HepG2 (cell line): Measurements from ENCODE around the gene ABCC2. TPM values are rescaled to one million over a fixed set of nuclear protein-coding genes. Genes with fewer than 3 reads are reported as not detected.

Experiments
- ARID3A ChIP-seq: IDR thresholded peaks from 2 replicates; pipeline ENCODE4 v1.6.1; 2012; ENCODE audit warnings: low read depth, low read length, improper control_type of control experiment
- ARNTL ChIP-seq: sonication (generic); formaldehyde crosslinking; IDR thresholded peaks from 2 replicates; pipeline ENCODE4 v1.4.0; 2020; ENCODE audit warnings: mild to moderate bottlenecking, missing genetic modification reagents
- ATF3 ChIP-seq: sonication (generic); formaldehyde crosslinking; IDR thresholded peaks from 2 replicates; pipeline ENCODE4 v1.4.0; 2020; ENCODE audit warnings: missing genetic modification reagents
- DZIP1 ChIP-seq: sonication (generic); formaldehyde crosslinking; IDR thresholded peaks from 2 replicates; pipeline ENCODE4 v1.5.0; 2020; ENCODE audit warnings: mild to moderate bottlenecking, missing genetic modification reagents
- ESRRA ChIP-seq: sonication (generic); formaldehyde crosslinking; IDR thresholded peaks from 2 replicates; pipeline ENCODE4 v1.5.1; 2020; ENCODE audit warnings: mild to moderate bottlenecking, low read depth, missing genetic modification reagents
- FOXK1 ChIP-seq: sonication (generic); formaldehyde crosslinking; IDR thresholded peaks from 2 replicates; pipeline ENCODE4 v1.4.0; 2020; ENCODE audit warnings: low read depth, missing genetic modification reagents, borderline replicate concordance
- FOXP1 ChIP-seq, 2 experiments: fragments of 450-650 bp in 1 of 2; IDR thresholded peaks; 2 replicates each; pipeline ENCODE4 v1.6.1; 2017 to 2018; ENCODE audit warnings: antibody characterized with exemption in 1 of 2
- JDP2 ChIP-seq: sonication (generic); formaldehyde crosslinking; IDR thresholded peaks from 2 replicates; pipeline ENCODE4 v1.8.1; 2022; ENCODE audit warnings: missing genetic modification reagents, borderline replicate concordance
- MYNN ChIP-seq: sonication (generic); formaldehyde crosslinking; IDR thresholded peaks from 2 replicates; pipeline ENCODE4 v1.4.0; 2020; ENCODE audit warnings: mild to moderate bottlenecking, low read depth, missing genetic modification reagents
- NCOA5 ChIP-seq: sonication (generic); formaldehyde crosslinking; IDR thresholded peaks from 2 replicates; pipeline ENCODE4 v1.4.0; 2020; ENCODE audit warnings: missing genetic modification reagents
- NPAS2 ChIP-seq: sonication (generic); formaldehyde crosslinking; IDR thresholded peaks from 2 replicates; pipeline ENCODE4 v1.8.0; 2022; ENCODE audit warnings: mild to moderate bottlenecking, missing genetic modification reagents, borderline replicate concordance
- PAF1 ChIP-seq: IDR thresholded peaks from 2 replicates; pipeline ENCODE4 v1.6.1; 2016; ENCODE audit warnings: missing genetic modification reagents, missing compliant biosample characterization
- RAD51 ChIP-seq: fragments of 450-650 bp; IDR thresholded peaks from 2 replicates; pipeline ENCODE4 v1.6.1; 2016; ENCODE audit warnings: borderline replicate concordance
- TERF1 ChIP-seq: sonication (generic); formaldehyde crosslinking; IDR thresholded peaks from 2 replicates; pipeline ENCODE4 v1.8.0; 2022; ENCODE audit warnings: mild to moderate bottlenecking, missing genetic modification reagents, moderate library complexity
- ZBTB1 ChIP-seq: sonication (generic); formaldehyde crosslinking; IDR thresholded peaks from 2 replicates; pipeline ENCODE4 v1.4.0; 2020; ENCODE audit warnings: missing genetic modification reagents, borderline replicate concordance
- ZBTB7A ChIP-seq: sonication (generic); formaldehyde crosslinking; IDR thresholded peaks from 2 replicates; pipeline ENCODE4 v1.8.0; 2022; ENCODE audit warnings: mild to moderate bottlenecking, missing genetic modification reagents
- ZFP91 ChIP-seq: sonication (generic); formaldehyde crosslinking; IDR thresholded peaks from 2 replicates; pipeline ENCODE4 v1.9.0; 2022; ENCODE audit warnings: missing genetic modification reagents, mild to moderate bottlenecking, borderline replicate concordance
- ZMYM4 ChIP-seq: sonication (generic); formaldehyde crosslinking; IDR thresholded peaks from 2 replicates; pipeline ENCODE4 v1.8.1; 2023; ENCODE audit warnings: mild to moderate bottlenecking, missing genetic modification reagents
- ZNF160 ChIP-seq: sonication (generic); formaldehyde crosslinking; IDR thresholded peaks from 2 replicates; pipeline ENCODE4 v1.8.0; 2022; ENCODE audit warnings: mild to moderate bottlenecking, inconsistent platforms, missing genetic modification reagents
- ZNF232 ChIP-seq: sonication (generic); formaldehyde crosslinking; IDR thresholded peaks from 2 replicates; pipeline ENCODE4 v1.4.0; 2020; ENCODE audit warnings: missing genetic modification reagents, borderline replicate concordance
- ZNF251 ChIP-seq: sonication (generic); formaldehyde crosslinking; IDR thresholded peaks from 2 replicates; pipeline ENCODE4 v1.9.0; 2021; ENCODE audit warnings: mild to moderate bottlenecking, missing genetic modification reagents
- ZNF256 ChIP-seq: sonication (generic); formaldehyde crosslinking; conservative IDR thresholded peaks from 2 replicates; pipeline ENCODE4 v1.4.0; 2020; ENCODE audit warnings: missing genetic modification reagents
- ZNF567 ChIP-seq: sonication (generic); formaldehyde crosslinking; IDR thresholded peaks from 2 replicates; pipeline ENCODE4 v1.8.1; 2023; ENCODE audit warnings: mild to moderate bottlenecking, missing genetic modification reagents, borderline replicate concordance
- ZNF678 ChIP-seq: sonication (generic); formaldehyde crosslinking; IDR thresholded peaks from 2 replicates; pipeline ENCODE4 v1.4.0; 2020; ENCODE audit warnings: mild to moderate bottlenecking, missing genetic modification reagents
- ZZZ3 ChIP-seq: sonication (generic); formaldehyde crosslinking; IDR thresholded peaks from 2 replicates; pipeline ENCODE4 v1.4.0; 2020; ENCODE audit warnings: missing genetic modification reagents, mild to moderate bottlenecking, borderline replicate concordance
- polyA plus RNA-seq, 8 experiments: library from polyadenylated mRNA; depleted of rRNA in 3 of 8; stranded (reverse) in 7 of 8; unstranded in 1 of 8; fragments of >200 nt; fragmentation: Illumina TruSeq in 4 of 8; extraction: Trizol in 4 of 8; gene quantifications; 2 replicates each; pipeline versions ENCODE4 v1.2.1 to v1.2.3, GENCODE V29; 2011 to 2016; ENCODE audit warnings: low read depth in 4 of 8, missing spikeins in 1 of 8, mixed read lengths in 1 of 8; ENCODE audit not compliant: insufficient read depth in 1 of 8
- total RNA-seq, 5 experiments: library from RNA; depleted of rRNA; stranded (reverse); fragments of >200 nt; fragmentation: Illumina TruSeq; extraction: Trizol; gene quantifications; 2 replicates each; pipeline ENCODE4 v1.2.3, GENCODE V29; 2016; ENCODE audit warnings: low read depth in 1 of 5

ABCC2 gene
- total and polyA plus RNA-seq, 2 of the 13 experiments (the other 11 are each of a cell fraction or from before 2014, with no cell fraction given) = 181 to 497 TPM

- no peak for TF ChIP-seq MYNN
- no peak for TF ChIP-seq DZIP1 (CRISPR knock-in tag)
- TF ChIP-seq TERF1 (CRISPR knock-in tag) = no peak
- TF ChIP-seq ZFP91 (CRISPR knock-in tag) = no peak
- TF ChIP-seq ZNF232 = 0 out of 2 replicates have a peak, but pooled peaks have one; percentile 33
- no peak for TF ChIP-seq ZNF251
- TF ChIP-seq NPAS2 (CRISPR knock-in tag) = no peak
- no peak for TF ChIP-seq ZNF160 (CRISPR knock-in tag)
- TF ChIP-seq RAD51 = no peak
- TF ChIP-seq ZMYM4 (CRISPR knock-in tag) = no peak
- no peak for TF ChIP-seq JDP2 (CRISPR knock-in tag)
- no peak for TF ChIP-seq ZZZ3 (CRISPR knock-in tag)
- no peak for TF ChIP-seq ZNF256 (CRISPR knock-in tag)
- no peak for TF ChIP-seq PAF1
- no peak for TF ChIP-seq ATF3 (CRISPR knock-in tag)
- peak; percentile 58; the same call in 1 of the 2 replicates for TF ChIP-seq ARNTL (CRISPR knock-in tag)
- TF ChIP-seq FOXK1 (CRISPR knock-in tag) = no peak
- no peak for TF ChIP-seq ZNF678 (CRISPR knock-in tag)
- TF ChIP-seq ZBTB1 (CRISPR knock-in tag) = no peak
- TF ChIP-seq ZNF567 (CRISPR knock-in tag) = no peak
- TF ChIP-seq ESRRA = no peak
- peak; percentile 91 for TF ChIP-seq ARID3A
- no peak for TF ChIP-seq NCOA5 (CRISPR knock-in tag)
- peak; percentile 72; the same call in 1 of the 2 replicates for TF ChIP-seq FOXP1 (IDR thresholded peaks at IDR 0.05)
- peak; percentile 94 for TF ChIP-seq FOXP1 (CRISPR knock-in tag; IDR thresholded peaks at IDR 0.05)
- no peak for TF ChIP-seq ZBTB7A (CRISPR knock-in tag)
Observed at GRCh38 chr10:99754670-99755069, 27.8 kb upstream of the ABCC2 start (continued).
